Ishikawa (cell line): Measurements from ENCODE around the gene QPCT.

ENCODE experiments used
- CEBPB ChIP-seq: IDR thresholded peaks from 2 replicates; pipeline ENCODE4 v1.6.1; 2012
- CREB1 ChIP-seq: IDR thresholded peaks from 2 replicates; pipeline ENCODE4 v1.6.1; 2012; ENCODE audit warnings: low read depth
- EGR1 ChIP-seq: IDR thresholded peaks from 2 replicates; pipeline ENCODE4 v1.6.1; 2012
- EP300 ChIP-seq: IDR thresholded peaks from 2 replicates; pipeline ENCODE4 v1.6.1; 2012; ENCODE audit warnings: borderline replicate concordance
- FOXM1 ChIP-seq: IDR thresholded peaks from 2 replicates; pipeline ENCODE4 v1.6.1; 2012; ENCODE audit warnings: low read depth, borderline replicate concordance
- NFIC ChIP-seq: IDR thresholded peaks from 2 replicates; pipeline ENCODE4 v1.6.1; 2012
- RAD21 ChIP-seq: IDR thresholded peaks from 2 replicates; pipeline ENCODE4 v1.6.1; 2012; ENCODE audit warnings: low read depth
- TAF1 ChIP-seq: IDR thresholded peaks from 2 replicates; pipeline ENCODE4 v1.6.1; 2012; ENCODE audit warnings: low read depth, mild to moderate bottlenecking
- TCF12 ChIP-seq: IDR thresholded peaks from 2 replicates; pipeline ENCODE4 v1.6.1; 2012; ENCODE audit warnings: low read depth
- TEAD4 ChIP-seq: IDR thresholded peaks from 2 replicates; pipeline ENCODE4 v1.6.1; 2012
- YY1 ChIP-seq: IDR thresholded peaks from 2 replicates; pipeline ENCODE4 v1.6.1; 2012; ENCODE audit warnings: low read depth
- ZBTB7A ChIP-seq: IDR thresholded peaks from 2 replicates; pipeline ENCODE4 v1.6.1; 2012; ENCODE audit warnings: low read depth
- TF ChIP-seq, protein P1 (sequence below): IDR thresholded peaks from 2 replicates; pipeline ENCODE4 v1.6.1; 2012
- TF ChIP-seq, protein P2 (sequence below): IDR thresholded peaks from 2 replicates; pipeline ENCODE4 v1.6.1; 2012; ENCODE audit warnings: low read depth, mild to moderate bottlenecking
- TF ChIP-seq, protein P3 (sequence below): IDR thresholded peaks from 2 replicates; pipeline ENCODE4 v1.6.1; 2012

QPCT gene

DNA sequence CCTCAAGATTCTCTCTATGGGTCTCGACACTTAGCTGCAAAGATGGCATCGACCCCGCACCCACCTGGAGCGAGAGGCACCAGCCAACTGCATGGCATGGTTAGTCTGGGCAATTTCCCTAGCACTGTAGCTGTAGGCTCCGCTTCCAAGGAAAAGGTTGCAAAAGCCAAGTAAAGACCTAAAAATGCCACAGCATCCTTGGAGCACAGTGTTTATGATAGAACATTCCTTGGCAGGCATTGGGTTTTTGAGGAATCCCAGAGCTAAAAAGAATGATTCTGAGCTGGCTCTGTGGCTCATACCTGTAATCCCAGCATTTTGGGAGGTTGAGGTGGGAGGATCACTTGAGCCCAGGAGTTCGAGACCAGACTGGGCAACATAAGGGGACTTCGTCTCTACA lies 22.9 kb downstream of the QPCT start:
- TF ChIP-seq TAF1, result no peak

DNA sequence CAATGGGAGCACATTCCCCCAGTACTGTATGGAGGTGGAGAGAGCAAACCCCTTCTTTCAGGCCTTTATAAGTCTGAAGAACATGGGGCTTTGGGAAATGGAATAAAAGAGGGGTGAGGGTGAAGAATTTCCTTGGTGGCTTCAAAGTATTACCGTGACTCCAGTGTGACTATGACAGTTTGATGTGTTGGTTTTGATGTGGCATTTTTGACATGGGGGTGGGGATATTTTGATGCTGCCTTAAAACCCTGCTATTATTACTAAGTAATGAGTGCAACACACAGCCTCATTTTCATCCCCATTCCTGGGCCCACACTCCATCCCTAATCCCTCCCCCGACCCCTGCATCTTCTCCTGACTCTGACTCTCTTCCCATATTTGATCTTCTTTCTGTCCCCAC lies 23.6 kb downstream of the QPCT start:
- TF ChIP-seq, protein P1, sequence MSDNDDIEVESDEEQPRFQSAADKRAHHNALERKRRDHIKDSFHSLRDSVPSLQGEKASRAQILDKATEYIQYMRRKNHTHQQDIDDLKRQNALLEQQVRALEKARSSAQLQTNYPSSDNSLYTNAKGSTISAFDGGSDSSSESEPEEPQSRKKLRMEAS, result no peak
- TF ChIP-seq, protein P2, sequence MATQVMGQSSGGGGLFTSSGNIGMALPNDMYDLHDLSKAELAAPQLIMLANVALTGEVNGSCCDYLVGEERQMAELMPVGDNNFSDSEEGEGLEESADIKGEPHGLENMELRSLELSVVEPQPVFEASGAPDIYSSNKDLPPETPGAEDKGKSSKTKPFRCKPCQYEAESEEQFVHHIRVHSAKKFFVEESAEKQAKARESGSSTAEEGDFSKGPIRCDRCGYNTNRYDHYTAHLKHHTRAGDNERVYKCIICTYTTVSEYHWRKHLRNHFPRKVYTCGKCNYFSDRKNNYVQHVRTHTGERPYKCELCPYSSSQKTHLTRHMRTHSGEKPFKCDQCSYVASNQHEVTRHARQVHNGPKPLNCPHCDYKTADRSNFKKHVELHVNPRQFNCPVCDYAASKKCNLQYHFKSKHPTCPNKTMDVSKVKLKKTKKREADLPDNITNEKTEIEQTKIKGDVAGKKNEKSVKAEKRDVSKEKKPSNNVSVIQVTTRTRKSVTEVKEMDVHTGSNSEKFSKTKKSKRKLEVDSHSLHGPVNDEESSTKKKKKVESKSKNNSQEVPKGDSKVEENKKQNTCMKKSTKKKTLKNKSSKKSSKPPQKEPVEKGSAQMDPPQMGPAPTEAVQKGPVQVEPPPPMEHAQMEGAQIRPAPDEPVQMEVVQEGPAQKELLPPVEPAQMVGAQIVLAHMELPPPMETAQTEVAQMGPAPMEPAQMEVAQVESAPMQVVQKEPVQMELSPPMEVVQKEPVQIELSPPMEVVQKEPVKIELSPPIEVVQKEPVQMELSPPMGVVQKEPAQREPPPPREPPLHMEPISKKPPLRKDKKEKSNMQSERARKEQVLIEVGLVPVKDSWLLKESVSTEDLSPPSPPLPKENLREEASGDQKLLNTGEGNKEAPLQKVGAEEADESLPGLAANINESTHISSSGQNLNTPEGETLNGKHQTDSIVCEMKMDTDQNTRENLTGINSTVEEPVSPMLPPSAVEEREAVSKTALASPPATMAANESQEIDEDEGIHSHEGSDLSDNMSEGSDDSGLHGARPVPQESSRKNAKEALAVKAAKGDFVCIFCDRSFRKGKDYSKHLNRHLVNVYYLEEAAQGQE, result no peak
- TF ChIP-seq CREB1 (no peak), ZBTB7A (no peak), NFIC (no peak), YY1 (no peak), TEAD4 (no peak), RAD21 (no peak), EGR1 (no peak), EP300 (no peak), TCF12 (no peak), FOXM1 (no peak), CEBPB (no peak), TAF1 (no peak)
- TF ChIP-seq, protein P3, sequence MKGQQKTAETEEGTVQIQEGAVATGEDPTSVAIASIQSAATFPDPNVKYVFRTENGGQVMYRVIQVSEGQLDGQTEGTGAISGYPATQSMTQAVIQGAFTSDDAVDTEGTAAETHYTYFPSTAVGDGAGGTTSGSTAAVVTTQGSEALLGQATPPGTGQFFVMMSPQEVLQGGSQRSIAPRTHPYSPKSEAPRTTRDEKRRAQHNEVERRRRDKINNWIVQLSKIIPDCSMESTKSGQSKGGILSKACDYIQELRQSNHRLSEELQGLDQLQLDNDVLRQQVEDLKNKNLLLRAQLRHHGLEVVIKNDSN, result no peak

DNA sequence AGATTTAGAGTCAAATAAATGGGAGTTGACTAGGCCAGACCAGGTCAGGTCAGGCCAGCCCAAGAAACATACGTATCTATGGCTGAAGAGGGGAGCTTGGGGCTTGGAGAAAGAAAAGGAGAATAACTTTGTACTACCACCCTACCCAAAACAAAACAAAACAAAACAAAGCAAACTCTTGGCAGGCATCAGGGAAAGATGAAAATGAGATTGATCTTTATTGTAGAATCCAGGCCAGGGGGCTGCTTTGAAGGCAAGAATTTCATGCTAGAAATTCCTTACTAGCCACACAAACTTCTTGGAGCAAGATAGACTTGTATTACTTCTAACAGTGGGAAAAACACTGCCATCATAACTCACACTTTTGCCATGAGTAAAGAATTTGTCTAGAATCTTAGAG lies 26.2 kb downstream of the QPCT start:
- TF ChIP-seq TAF1, result no peak
- no peak for TF ChIP-seq ZBTB7A
- TF ChIP-seq CREB1, result no peak
- no peak for TF ChIP-seq EP300
- no peak for TF ChIP-seq CEBPB
- no peak for TF ChIP-seq EGR1
- TF ChIP-seq TEAD4, result no peak
- TF ChIP-seq, protein P2, result no peak
- no peak for TF ChIP-seq FOXM1
- no peak for TF ChIP-seq RAD21
- TF ChIP-seq, protein P3, result no peak
- TF ChIP-seq NFIC, result no peak
- TF ChIP-seq, protein P1, result no peak
- no peak for TF ChIP-seq TCF12

DNA sequence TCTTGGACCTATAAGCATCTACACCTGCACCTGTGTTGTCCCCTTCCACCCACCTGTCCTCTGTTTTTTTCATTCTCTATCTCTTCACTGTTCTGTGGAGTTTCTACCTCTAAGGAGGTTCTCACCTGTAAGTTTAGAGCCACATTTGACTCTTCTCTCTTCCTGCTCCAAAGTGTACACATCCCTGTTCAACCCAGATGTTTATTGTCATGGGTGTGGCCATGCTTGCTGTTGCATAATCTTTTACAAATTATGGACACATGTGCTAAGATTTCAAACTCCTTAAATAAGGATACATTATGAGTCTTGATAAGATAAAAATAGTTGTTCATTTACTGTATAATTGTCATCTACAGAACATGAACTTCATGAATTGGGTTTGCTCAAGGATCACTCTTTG lies 27.6 kb downstream of the QPCT start:
- TF ChIP-seq, protein P2, result no peak
- TF ChIP-seq YY1, result no peak
- TF ChIP-seq, protein P3, result no peak
- no peak for TF ChIP-seq ZBTB7A

DNA sequence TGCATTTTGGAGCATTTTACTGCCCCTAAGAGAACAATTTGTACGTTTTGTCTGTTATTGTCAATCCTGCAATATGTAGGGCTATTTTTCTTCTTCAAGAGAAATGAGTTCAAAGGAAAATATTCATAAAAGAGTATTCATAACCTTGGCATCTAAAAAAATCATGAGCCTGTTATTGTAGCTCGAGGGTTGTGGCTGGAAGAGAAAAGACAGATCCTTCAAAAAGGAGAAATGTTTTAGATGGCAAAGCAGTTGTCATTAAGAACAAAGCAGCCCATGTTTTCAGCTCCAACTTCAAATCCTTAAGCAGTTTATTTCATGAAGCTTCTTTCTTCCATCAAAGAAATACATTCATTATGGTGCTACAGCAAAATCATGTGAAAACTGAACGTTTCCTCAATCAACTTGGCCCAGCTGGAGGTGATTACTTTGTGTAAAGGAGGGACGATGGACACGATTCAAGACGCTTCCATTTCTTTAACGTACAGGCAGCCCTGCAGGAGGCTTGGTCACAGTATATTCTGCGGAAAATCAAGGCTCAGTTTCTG lies 31.4 kb downstream of the QPCT start:
- TF ChIP-seq TAF1 (no peak), CREB1 (no peak), YY1 (no peak), RAD21 (no peak)
- TF ChIP-seq, protein P2, result no peak
